H1 (cell line): Measurements from ENCODE around the gene C19orf73. TPM values are rescaled to one million over a fixed set of nuclear protein-coding genes. Genes with fewer than 3 reads are reported as not detected.

ENCODE experiments used
- CHD7 ChIP-seq: fragments of 300-600 bp; sonication (generic); IDR thresholded peaks from 2 replicates; pipeline ENCODE4 v1.7.1; 2012; ENCODE audit warnings: low read length, moderate library complexity, mild to moderate bottlenecking, inconsistent platforms; ENCODE audit not compliant: insufficient replicate concordance
- MAFK ChIP-seq: IDR thresholded peaks from 2 replicates; pipeline ENCODE4 v1.6.1; 2012; ENCODE audit warnings: low read depth, mild to moderate bottlenecking, improper control_type of control experiment, low read length
- TCF12 ChIP-seq: IDR thresholded peaks from 2 replicates; pipeline ENCODE4 v1.6.1; 2011; ENCODE audit warnings: low read depth, mild to moderate bottlenecking, low read length
- polyA plus RNA-seq, 7 experiments: library from polyadenylated mRNA; depleted of rRNA in 3 of 7; stranded (reverse) in 5 of 7; unstranded in 2 of 7; fragments of >200 nt in 5 of 7; fragments of 200-250 nt in 2 of 7; gene quantifications; 1 replicate in 5 of 7; 2 replicates in 1 of 7; 4 replicates in 1 of 7; pipeline versions ENCODE4 v1.2.1 to v1.2.3, GENCODE V29; 2011 to 2013; ENCODE audit warnings: missing spikeins in 2 of 7, mixed read lengths in 2 of 7
- total RNA-seq: library from RNA; stranded (reverse); fragmentation: NEBNext Ultra II Directional; extraction: Animal tissue kit (Norgen Biotek cat#: 25700); gene quantifications from 2 replicates; pipeline ENCODE4 v1.2.1, GENCODE V29; 2021
- TF ChIP-seq, protein P1 (sequence below): IDR thresholded peaks from 2 replicates; pipeline ENCODE4 v1.6.1; 2011; ENCODE audit warnings: low read length, improper control_type of control experiment

The C19orf73 gene
- total and polyA plus RNA-seq, 2 of the 8 experiments (the other 6 are each of a cell fraction or from before 2014, with no cell fraction given): 2.5 to 4.6 TPM

- no peak for TF ChIP-seq CHD7
- TF ChIP-seq MAFK: no peak
- TF ChIP-seq, protein P1, sequence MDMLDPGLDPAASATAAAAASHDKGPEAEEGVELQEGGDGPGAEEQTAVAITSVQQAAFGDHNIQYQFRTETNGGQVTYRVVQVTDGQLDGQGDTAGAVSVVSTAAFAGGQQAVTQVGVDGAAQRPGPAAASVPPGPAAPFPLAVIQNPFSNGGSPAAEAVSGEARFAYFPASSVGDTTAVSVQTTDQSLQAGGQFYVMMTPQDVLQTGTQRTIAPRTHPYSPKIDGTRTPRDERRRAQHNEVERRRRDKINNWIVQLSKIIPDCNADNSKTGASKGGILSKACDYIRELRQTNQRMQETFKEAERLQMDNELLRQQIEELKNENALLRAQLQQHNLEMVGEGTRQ: no peak
- TF ChIP-seq TCF12: no peak
Observed at GRCh38 chr19:49094505-49095482, 24.1 kb downstream of the C19orf73 start (continued).
